Right lobe of liver (tissue), 4 donors: Measurements from ENCODE around the gene ESPNL.

Experiments used
- POLR2A ChIP-seq: fragments of 450-650 bp; IDR thresholded peaks from one replicate; pipeline ENCODE4 v1.6.1; 2017; ENCODE audit warnings: antibody characterized with exemption, mild to moderate bottlenecking
- TF ChIP-seq, protein P1 (sequence below), 4 donors: fragments of 200-600 bp in 3 of 4; fragments of 450-650 bp in 1 of 4; IDR thresholded peaks; one replicate each; pipeline versions ENCODE4 v1.5.1 to v1.8.0; 2016 to 2022; ENCODE audit warnings: antibody characterized with exemption in 4 of 4, mild to moderate bottlenecking in 2 of 4
- donor health status: DM: no; HTN: no; CAD: no.
- donor health status: DM: no; HTN: no; CAD: no.
- donor health status: DM: no; HTN: yes; CAD: no.

DNA sequence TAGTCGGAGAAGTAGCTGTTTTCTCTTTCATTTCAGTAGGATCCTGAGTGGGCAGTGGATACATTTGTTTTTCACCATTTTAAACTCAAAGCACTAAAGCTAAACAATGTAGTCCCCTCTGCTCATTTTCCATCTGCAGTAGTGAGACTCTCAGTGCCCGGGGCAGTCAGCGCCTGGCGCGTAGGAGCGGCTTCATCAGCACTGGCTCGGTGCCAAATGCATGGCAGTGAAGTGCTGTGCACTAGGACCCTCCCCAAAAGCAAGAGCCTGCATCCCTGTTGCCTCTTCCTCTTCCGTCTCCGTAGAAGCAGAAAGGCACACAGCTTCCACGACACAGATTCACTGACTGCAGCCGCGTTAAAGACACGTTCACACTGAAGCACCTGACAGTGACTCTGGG lies 19.0 kb upstream of the ESPNL start:
- TF ChIP-seq, protein P1, sequence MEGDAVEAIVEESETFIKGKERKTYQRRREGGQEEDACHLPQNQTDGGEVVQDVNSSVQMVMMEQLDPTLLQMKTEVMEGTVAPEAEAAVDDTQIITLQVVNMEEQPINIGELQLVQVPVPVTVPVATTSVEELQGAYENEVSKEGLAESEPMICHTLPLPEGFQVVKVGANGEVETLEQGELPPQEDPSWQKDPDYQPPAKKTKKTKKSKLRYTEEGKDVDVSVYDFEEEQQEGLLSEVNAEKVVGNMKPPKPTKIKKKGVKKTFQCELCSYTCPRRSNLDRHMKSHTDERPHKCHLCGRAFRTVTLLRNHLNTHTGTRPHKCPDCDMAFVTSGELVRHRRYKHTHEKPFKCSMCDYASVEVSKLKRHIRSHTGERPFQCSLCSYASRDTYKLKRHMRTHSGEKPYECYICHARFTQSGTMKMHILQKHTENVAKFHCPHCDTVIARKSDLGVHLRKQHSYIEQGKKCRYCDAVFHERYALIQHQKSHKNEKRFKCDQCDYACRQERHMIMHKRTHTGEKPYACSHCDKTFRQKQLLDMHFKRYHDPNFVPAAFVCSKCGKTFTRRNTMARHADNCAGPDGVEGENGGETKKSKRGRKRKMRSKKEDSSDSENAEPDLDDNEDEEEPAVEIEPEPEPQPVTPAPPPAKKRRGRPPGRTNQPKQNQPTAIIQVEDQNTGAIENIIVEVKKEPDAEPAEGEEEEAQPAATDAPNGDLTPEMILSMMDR (IDR thresholded peaks at IDR 0.05): no peak
- TF ChIP-seq POLR2A: no peak
